SK-N-SH treated with all-trans-retinoic acid at 6 μM for 48 hours (cell line): ENCODE data around the gene UBASH3A.

Experiments
- GLIS3 ChIP-seq: fragments of 250-450 bp; sonication (Bioruptor Pico); IDR thresholded peaks from 2 replicates; pipeline ENCODE4 v1.5.0; 2020; ENCODE audit warnings: mild to moderate bottlenecking, moderate library complexity
- ISL1 ChIP-seq: fragments of 250-450 bp; sonication (Bioruptor Pico); IDR thresholded peaks from 2 replicates; pipeline ENCODE4 v2.1.2; 2022; ENCODE audit warnings: mild to moderate bottlenecking, moderate library complexity
- ZC3H10 ChIP-seq: fragments of 250-450 bp; sonication (Bioruptor Pico); IDR thresholded peaks from 2 replicates; pipeline ENCODE4 v1.5.1; 2021; ENCODE audit warnings: mild to moderate bottlenecking, moderate library complexity
- ZNF8 ChIP-seq: fragments of 450-650 bp; formaldehyde crosslinking; IDR thresholded peaks from 2 replicates; pipeline ENCODE4 v1.5.0; 2020; ENCODE audit warnings: mild to moderate bottlenecking, moderate library complexity

GRCh38 chr21:42400525-42400924, 3.2 kb upstream of the UBASH3A start:
- TF ChIP-seq ZNF8 (CRISPR knock-in tag) (no peak), ISL1 (CRISPR knock-in tag) (no peak), GLIS3 (CRISPR knock-in tag) (no peak), ZC3H10 (CRISPR knock-in tag) (no peak)
